HCT116 (cell line): Measurements from ENCODE around the gene MDM2. TPM values are rescaled to one million over a fixed set of nuclear protein-coding genes. Genes with fewer than 3 reads are reported as not detected.

Experiments used
- ATAC-seq: fragments of 200-7000 bp; cut with Tn5 transposase; 2 replicates; pipeline ENCODE4 v1.9.1; 2020; ENCODE audit warnings: mild to moderate bottlenecking, moderate library complexity
- BruUV-seq: library from RNA; stranded (reverse); fragments of 400-500 nt; replicated peaks from 2 replicates; lab custom pipeline; 2021; lab: Mats Ljungman, UMichigan
- CTCF ChIA-PET: fragments of 300-600 bp; sonication (Branson Sonifier 250); formaldehyde crosslinking; loops from one replicate; lab custom pipeline; 2021; ENCODE audit warnings: antibody characterized with exemption; lab: Charles Lee
- POLR2A ChIA-PET: fragments of 300-600, 350-600 bp; sonication (Branson Sonifier 250); formaldehyde crosslinking; loops from one replicate; lab custom pipeline; 2021; ENCODE audit warnings: antibody characterized with exemption; lab: Charles Lee
- RAD21 ChIA-PET, 2 experiments: fragments of 300-600 bp; sonication (Branson Sonifier 250); formaldehyde crosslinking; loops; one replicate each; lab custom pipeline; 2023; ENCODE audit warnings: low total read pairs in 2 of 2; ENCODE audit not compliant: uncharacterized antibody in 2 of 2, unreplicated experiment in 2 of 2, low non-redundant PET in 1 of 2; lab: Charles Lee
- DNase-seq: peaks from one replicate; pipeline ENCODE4 v3.0.0-alpha.2; 2010; ENCODE audit warnings: low read depth, low spot score
- H2AFZ ChIP-seq: fragments of 200-600 bp; shearing (Covaris generic), sonication (generic); 2 replicates; pipeline ENCODE4 v1.6.1; 2017; ENCODE audit warnings: low read depth, mixed run types, mixed read lengths, antibody characterized with exemption, low read length; ENCODE audit not compliant: poor library complexity, severe bottlenecking
- H3K27ac ChIP-seq: 2 replicates; pipeline ENCODE4 v1.5.1; 2012; ENCODE audit warnings: low read depth, low read length
- H3K27me3 ChIP-seq: fragments of 200-600 bp; sonication (generic); 2 replicates; pipeline ENCODE4 v1.6.1; 2016; ENCODE audit warnings: mixed run types, low read length, mixed read lengths; ENCODE audit not compliant: insufficient read depth
- H3K36me3 ChIP-seq, 2 experiments: fragments of 200-500 bp in 1 of 2; fragments of 200-600 bp in 1 of 2; sonication (Bioruptor generic) in 1 of 2; sonication (generic) in 1 of 2; 2 replicates each; pipeline versions ENCODE4 v1.5.1 to v1.6.1; 2014 to 2016; ENCODE audit warnings: low read length in 2 of 2, inconsistent platforms in 1 of 2, mixed read lengths in 1 of 2, mixed run types in 1 of 2; ENCODE audit not compliant: insufficient read depth in 2 of 2, control insufficient read depth in 1 of 2
- H3K4me1 ChIP-seq, 2 experiments: fragments of 200-600 bp in 1 of 2; sonication (generic) in 1 of 2; 2 replicates each; pipeline versions ENCODE4 v1.5.1 to v1.6.1; 2012 to 2017; ENCODE audit warnings: low read length in 2 of 2, inconsistent platforms in 1 of 2, mild to moderate bottlenecking in 1 of 2, mixed read lengths in 1 of 2, mixed run types in 1 of 2, moderate library complexity in 1 of 2; ENCODE audit not compliant: insufficient read depth in 2 of 2, control insufficient read depth in 1 of 2
- H3K4me2 ChIP-seq: fragments of 200-600 bp; sonication (generic); 2 replicates; pipeline ENCODE4 v1.6.1; 2017; ENCODE audit warnings: mixed run types, low read length, mixed read lengths
- H3K4me3 ChIP-seq, 2 experiments: fragments of 200-600 bp in 1 of 2; sonication (generic) in 1 of 2; replicated peaks in 1 of 2; 2 replicates each; pipeline ENCODE4 v1.5.1; 2011 to 2016; ENCODE audit warnings: low read length in 2 of 2, control low read depth in 1 of 2, low read depth in 1 of 2, mild to moderate bottlenecking in 1 of 2, mixed read lengths in 1 of 2, mixed run types in 1 of 2
- H3K79me2 ChIP-seq: fragments of 200-600 bp; sonication (generic); 2 replicates; pipeline ENCODE4 v1.6.1; 2017; ENCODE audit warnings: mild to moderate bottlenecking, mixed run types, low read length, moderate library complexity, mixed read lengths; ENCODE audit not compliant: insufficient read depth
- H3K9ac ChIP-seq: fragments of 200-600 bp; sonication (generic); 2 replicates; pipeline ENCODE4 v1.6.1; 2016; ENCODE audit warnings: low read length, mixed read lengths
- H3K9me2 ChIP-seq: fragments of 200-600 bp; sonication (generic), shearing (Covaris generic); 2 replicates; pipeline ENCODE4 v1.6.1; 2017; ENCODE audit warnings: mixed run types, mild to moderate bottlenecking, moderate library complexity; ENCODE audit not compliant: insufficient read depth
- H3K9me3 ChIP-seq, 2 experiments: fragments of 200-500 bp in 1 of 2; fragments of 200-600 bp in 1 of 2; sonication (Bioruptor generic) in 1 of 2; sonication (generic) in 1 of 2; 2 replicates each; pipeline ENCODE4 v1.6.1; 2014 to 2017; ENCODE audit warnings: low read length in 2 of 2, mixed read lengths in 2 of 2, inconsistent platforms in 1 of 2, low read depth in 1 of 2, mild to moderate bottlenecking in 1 of 2, mixed run types in 1 of 2, moderate library complexity in 1 of 2; ENCODE audit not compliant: control insufficient read depth in 1 of 2, insufficient read depth in 1 of 2
- H4K20me1 ChIP-seq: fragments of 200-600 bp; sonication (generic), shearing (Covaris generic); 2 replicates; pipeline ENCODE4 v1.6.1; 2017; ENCODE audit warnings: mixed run types, mild to moderate bottlenecking, moderate library complexity; ENCODE audit not compliant: insufficient read depth
- EGR1 ChIP-seq: IDR thresholded peaks from 2 replicates; pipeline ENCODE4 v1.6.1; 2012; ENCODE audit warnings: low read depth
- ELF1 ChIP-seq: IDR thresholded peaks from 2 replicates; pipeline ENCODE4 v1.6.1; 2012; ENCODE audit warnings: low read depth, borderline replicate concordance
- EZH2 ChIP-seq: fragments of 200-600 bp; sonication (generic); IDR thresholded peaks from 2 replicates; pipeline ENCODE4 v1.6.1; 2017; ENCODE audit warnings: antibody characterized with exemption, mixed run types
- EZH2phosphoT487 ChIP-seq: fragments of 200-600 bp; IDR thresholded peaks from 2 replicates; pipeline ENCODE4 v1.6.1; 2018; ENCODE audit warnings: antibody characterized with exemption, borderline replicate concordance
- FOSL1 ChIP-seq: IDR thresholded peaks from 2 replicates; pipeline ENCODE4 v1.6.1; 2012; ENCODE audit warnings: low read depth
- JUND ChIP-seq: IDR thresholded peaks from 2 replicates; pipeline ENCODE4 v1.6.1; 2012
- POLR2A ChIP-seq: IDR thresholded peaks from 2 replicates; pipeline ENCODE4 v1.7.0; 2011; ENCODE audit warnings: borderline replicate concordance; ENCODE audit not compliant: insufficient read depth, insufficient read length; ENCODE audit errors: extremely low read depth
- POLR2AphosphoS5 ChIP-seq: IDR thresholded peaks from 2 replicates; pipeline ENCODE4 v1.6.1; 2011; ENCODE audit warnings: mild to moderate bottlenecking, low read depth, low read length, moderate library complexity
- SIN3A ChIP-seq: IDR thresholded peaks from 2 replicates; pipeline ENCODE4 v1.6.1; 2012; ENCODE audit warnings: low read depth
- SP1 ChIP-seq: IDR thresholded peaks from 2 replicates; pipeline ENCODE4 v1.6.1; 2012; ENCODE audit warnings: low read depth
- SRF ChIP-seq: IDR thresholded peaks from 2 replicates; pipeline ENCODE4 v1.6.1; 2012; ENCODE audit warnings: low read depth
- YY1 ChIP-seq: IDR thresholded peaks from 2 replicates; pipeline ENCODE4 v1.6.1; 2011; ENCODE audit warnings: low read length, low read depth, moderate library complexity, mild to moderate bottlenecking; ENCODE audit not compliant: insufficient replicate concordance; ENCODE audit errors: extremely low read depth
- ZFX ChIP-seq: fragments of 450-650 bp; IDR thresholded peaks from 2 replicates; pipeline ENCODE4 v1.6.1; 2017
- ZNF274 ChIP-seq: fragments of 200-500 bp; sonication (Bioruptor generic); IDR thresholded peaks from 2 replicates; pipeline ENCODE4 v1.6.1; 2014; ENCODE audit warnings: mild to moderate bottlenecking, low read depth, low read length, inconsistent platforms
- intact Hi-C: fragments of 100-400 bp; cut with micrococcal nuclease; formaldehyde crosslinking; loops from 2 replicates; pipeline ENCODE4 v1.10.0; 2022
- total RNA-seq: library from RNA; stranded (reverse); gene quantifications from one replicate; pipeline ENCODE4 v1.2.1, GENCODE V29; 2021; ENCODE audit not compliant: unreplicated experiment
- TF ChIP-seq, protein P1 (sequence below), 3 experiments: fragments of 200-600 bp in 1 of 3; sonication (generic) in 1 of 3; IDR thresholded peaks in 2 of 3; conservative IDR thresholded peaks in 1 of 3; 2 replicates each; pipeline ENCODE4 v1.5.1; 2012 to 2017; ENCODE audit warnings: low read depth in 2 of 3, low read length in 2 of 3, antibody characterized with exemption in 1 of 3, borderline replicate concordance in 1 of 3, control low read depth in 1 of 3, mild to moderate bottlenecking in 1 of 3, mixed read lengths in 1 of 3, mixed run types in 1 of 3, moderate library complexity in 1 of 3; ENCODE audit not compliant: insufficient read depth in 1 of 3
- TF ChIP-seq, protein P2 (sequence below): IDR thresholded peaks from 2 replicates; pipeline ENCODE4 v1.6.1; 2012
- TF ChIP-seq, protein P3 (sequence below): IDR thresholded peaks from 2 replicates; pipeline ENCODE4 v1.6.1; 2011; ENCODE audit warnings: mild to moderate bottlenecking, low read length, moderate library complexity; ENCODE audit not compliant: insufficient replicate concordance; ENCODE audit errors: extremely low read depth

Gene MDM2
- total RNA-seq, 1 experiment from 2014 or later = 170 TPM

DNA sequence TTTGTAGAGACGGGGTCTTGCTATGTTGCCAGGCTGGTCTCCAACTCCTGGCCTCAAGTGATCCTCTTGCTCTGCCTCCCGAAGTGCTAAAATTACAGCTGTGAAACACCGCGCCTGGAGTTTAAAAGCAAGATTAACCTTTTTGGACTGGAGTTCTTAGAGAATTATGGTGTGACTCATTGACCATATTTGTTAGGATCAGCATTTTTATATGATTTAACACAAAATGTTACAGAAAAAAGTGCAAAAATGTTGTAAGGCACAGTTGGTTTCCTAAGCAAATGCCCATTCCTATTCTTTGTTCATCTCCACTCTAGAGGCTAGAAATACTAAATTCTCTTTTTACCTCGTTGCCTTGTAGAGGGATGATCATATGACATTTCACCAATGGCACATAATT lies 34.4 kb upstream of the MDM2 start:
- Histone ChIP-seq H2AFZ (no peak overlapping the region), H3K27ac (no peak overlapping the region), H3K79me2 (no peaks in the 10 kb centered on the region), H3K27me3 (no peaks in the 10 kb centered on the region), H3K9ac (no peak overlapping the region), H3K36me3 (no peaks in the 10 kb centered on the region), H3K4me2 (no peak overlapping the region), H3K4me1 (no peaks in the 10 kb centered on the region), H3K9me3 (no peaks in the 10 kb centered on the region), H4K20me1 (no peaks in the 10 kb centered on the region), H3K9me2 (no peaks in the 10 kb centered on the region), H3K4me3 (no peak overlapping the region)
- ATAC-seq (no peak), DNase-seq (no peak)
- no TSS peak for BruUV-seq
- intact Hi-C loops = no loop called here
- ChIA-PET CTCF (no interaction called here), POLR2A (no interaction called here), RAD21 (no interaction called here)
- TF ChIP-seq EZH2phosphoT487 (no peak), EGR1 (no peak), ELF1 (no peak), EZH2 (no peak), ZNF274 (no peak), JUND (no peak), SIN3A (no peak), SRF (no peak), SP1 (no peak), FOSL1 (no peak), YY1 (no peak), POLR2AphosphoS5 (no peak), POLR2A (no peak), ZFX (no peak)
- TF ChIP-seq, protein P1, sequence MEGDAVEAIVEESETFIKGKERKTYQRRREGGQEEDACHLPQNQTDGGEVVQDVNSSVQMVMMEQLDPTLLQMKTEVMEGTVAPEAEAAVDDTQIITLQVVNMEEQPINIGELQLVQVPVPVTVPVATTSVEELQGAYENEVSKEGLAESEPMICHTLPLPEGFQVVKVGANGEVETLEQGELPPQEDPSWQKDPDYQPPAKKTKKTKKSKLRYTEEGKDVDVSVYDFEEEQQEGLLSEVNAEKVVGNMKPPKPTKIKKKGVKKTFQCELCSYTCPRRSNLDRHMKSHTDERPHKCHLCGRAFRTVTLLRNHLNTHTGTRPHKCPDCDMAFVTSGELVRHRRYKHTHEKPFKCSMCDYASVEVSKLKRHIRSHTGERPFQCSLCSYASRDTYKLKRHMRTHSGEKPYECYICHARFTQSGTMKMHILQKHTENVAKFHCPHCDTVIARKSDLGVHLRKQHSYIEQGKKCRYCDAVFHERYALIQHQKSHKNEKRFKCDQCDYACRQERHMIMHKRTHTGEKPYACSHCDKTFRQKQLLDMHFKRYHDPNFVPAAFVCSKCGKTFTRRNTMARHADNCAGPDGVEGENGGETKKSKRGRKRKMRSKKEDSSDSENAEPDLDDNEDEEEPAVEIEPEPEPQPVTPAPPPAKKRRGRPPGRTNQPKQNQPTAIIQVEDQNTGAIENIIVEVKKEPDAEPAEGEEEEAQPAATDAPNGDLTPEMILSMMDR (IDR thresholded peaks at IDR 0.05 in 2 of 3, conservative IDR thresholded peaks at IDR 0.05 in 1 of 3; ENCODE audit: borderline replicate concordance in 1 of 3, insufficient read depth in 1 of 3, low read depth in 2 of 3, low read length in 2 of 3) = no peak
- TF ChIP-seq, protein P2, sequence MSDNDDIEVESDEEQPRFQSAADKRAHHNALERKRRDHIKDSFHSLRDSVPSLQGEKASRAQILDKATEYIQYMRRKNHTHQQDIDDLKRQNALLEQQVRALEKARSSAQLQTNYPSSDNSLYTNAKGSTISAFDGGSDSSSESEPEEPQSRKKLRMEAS = no peak
- TF ChIP-seq, protein P3, sequence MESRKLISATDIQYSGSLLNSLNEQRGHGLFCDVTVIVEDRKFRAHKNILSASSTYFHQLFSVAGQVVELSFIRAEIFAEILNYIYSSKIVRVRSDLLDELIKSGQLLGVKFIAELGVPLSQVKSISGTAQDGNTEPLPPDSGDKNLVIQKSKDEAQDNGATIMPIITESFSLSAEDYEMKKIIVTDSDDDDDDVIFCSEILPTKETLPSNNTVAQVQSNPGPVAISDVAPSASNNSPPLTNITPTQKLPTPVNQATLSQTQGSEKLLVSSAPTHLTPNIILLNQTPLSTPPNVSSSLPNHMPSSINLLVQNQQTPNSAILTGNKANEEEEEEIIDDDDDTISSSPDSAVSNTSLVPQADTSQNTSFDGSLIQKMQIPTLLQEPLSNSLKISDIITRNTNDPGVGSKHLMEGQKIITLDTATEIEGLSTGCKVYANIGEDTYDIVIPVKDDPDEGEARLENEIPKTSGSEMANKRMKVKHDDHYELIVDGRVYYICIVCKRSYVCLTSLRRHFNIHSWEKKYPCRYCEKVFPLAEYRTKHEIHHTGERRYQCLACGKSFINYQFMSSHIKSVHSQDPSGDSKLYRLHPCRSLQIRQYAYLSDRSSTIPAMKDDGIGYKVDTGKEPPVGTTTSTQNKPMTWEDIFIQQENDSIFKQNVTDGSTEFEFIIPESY = no peak
